IPS-20b (cell line): ENCODE results near the gene TMCO4.
A peak's percentile ranks its signal among the peaks of the same experiment; 100 is the strongest.
"Not testable (repeated sequence)": the region's sequence is repeated elsewhere in the genome, so short reads cannot be mapped to it uniquely, and the experiment has no call there.

Source experiments
- H3K27ac ChIP-seq: one replicate; pipeline ENCODE4 v1.5.1; 2013; ENCODE audit warnings: low read length
- H3K27me3 ChIP-seq: 2 replicates; pipeline ENCODE4 v1.6.1; 2013; ENCODE audit warnings: mild to moderate bottlenecking, low read length, inconsistent platforms; ENCODE audit not compliant: insufficient read depth
- H3K36me3 ChIP-seq: 2 replicates; pipeline ENCODE4 v1.6.1; 2013; ENCODE audit warnings: low read depth, mild to moderate bottlenecking, inconsistent platforms, low read length, moderate library complexity; ENCODE audit not compliant: insufficient read depth
- H3K4me1 ChIP-seq: 2 replicates; pipeline ENCODE4 v1.6.1; 2013; ENCODE audit warnings: mild to moderate bottlenecking, control low read depth, inconsistent platforms, low read length, moderate library complexity; ENCODE audit not compliant: insufficient read depth
- H3K4me3 ChIP-seq: 2 replicates; pipeline ENCODE4 v1.5.1; 2013; ENCODE audit warnings: mild to moderate bottlenecking, low read length, inconsistent platforms
- H3K9ac ChIP-seq: 2 replicates; pipeline ENCODE4 v1.6.1; 2013; ENCODE audit warnings: low read depth, mild to moderate bottlenecking, inconsistent platforms, low read length, moderate library complexity
- H3K9me3 ChIP-seq: 2 replicates; pipeline ENCODE4 v1.6.1; 2013; ENCODE audit warnings: mild to moderate bottlenecking, low read depth, low read length, inconsistent platforms; ENCODE audit not compliant: insufficient read depth

The TMCO4 gene

DNA sequence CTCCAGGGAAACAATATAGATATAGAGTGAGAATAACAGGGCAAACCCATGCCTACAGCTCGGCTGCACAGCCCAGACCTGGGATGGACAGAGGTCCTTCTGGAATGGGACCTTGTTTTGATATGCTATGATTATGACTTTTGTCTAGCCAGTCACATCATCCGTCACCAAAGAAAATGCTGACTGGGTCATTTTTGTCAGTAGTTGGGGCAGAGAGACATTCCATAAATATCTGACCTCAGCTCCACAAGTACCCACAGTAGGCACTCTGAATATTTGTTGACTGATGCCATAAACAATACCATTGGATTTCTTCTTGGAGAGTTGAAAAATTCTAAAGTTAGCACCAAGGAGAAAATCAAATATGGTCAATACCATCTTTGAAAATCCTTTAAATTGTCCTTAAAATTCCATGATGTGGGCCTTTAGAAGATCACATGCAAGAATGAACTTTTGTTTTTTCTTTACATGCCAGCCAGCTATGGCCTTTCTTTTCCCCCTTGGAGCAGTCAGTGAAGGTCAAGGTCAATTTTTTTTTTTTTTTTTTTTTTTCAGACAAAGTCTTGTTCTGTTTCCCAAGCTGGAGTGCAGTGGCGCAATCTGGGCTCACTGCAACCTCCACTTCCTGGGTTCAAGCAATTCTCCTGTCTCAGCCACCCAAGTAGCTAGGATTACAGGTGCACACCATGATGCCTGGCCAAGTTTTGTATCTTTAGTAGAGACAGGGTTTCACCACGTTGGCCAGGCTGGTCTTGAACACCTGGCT, 7.3 kb downstream of the TMCO4 start:
- H3K4me1 ChIP-seq, result peaks cover 1% of the 10 kb centered on the region; the same call in 1 of the 2 replicates
- no peaks in the 10 kb centered on the region for H3K9me3 ChIP-seq
- H3K27ac ChIP-seq, result no peak overlapping the region
- no peak overlapping the region for H3K4me3 ChIP-seq
- no peaks in the 10 kb centered on the region for H3K36me3 ChIP-seq
- H3K9ac ChIP-seq, result no peak overlapping the region
- peaks cover 7% of the 10 kb centered on the region for H3K27me3 ChIP-seq

- H3K4me3 ChIP-seq, H3K9me3 ChIP-seq, H3K27ac ChIP-seq, H3K36me3 ChIP-seq, H3K9ac ChIP-seq: not testable (repeated sequence)
- Histone ChIP-seq H3K4me1 (peaks cover 16% of the 10 kb centered on the region), H3K27me3 (peaks cover 23% of the 10 kb centered on the region)
These were observed 9.4 kb downstream of the TMCO4 start for GRCh38 chr1:19790061-19790975.

DNA sequence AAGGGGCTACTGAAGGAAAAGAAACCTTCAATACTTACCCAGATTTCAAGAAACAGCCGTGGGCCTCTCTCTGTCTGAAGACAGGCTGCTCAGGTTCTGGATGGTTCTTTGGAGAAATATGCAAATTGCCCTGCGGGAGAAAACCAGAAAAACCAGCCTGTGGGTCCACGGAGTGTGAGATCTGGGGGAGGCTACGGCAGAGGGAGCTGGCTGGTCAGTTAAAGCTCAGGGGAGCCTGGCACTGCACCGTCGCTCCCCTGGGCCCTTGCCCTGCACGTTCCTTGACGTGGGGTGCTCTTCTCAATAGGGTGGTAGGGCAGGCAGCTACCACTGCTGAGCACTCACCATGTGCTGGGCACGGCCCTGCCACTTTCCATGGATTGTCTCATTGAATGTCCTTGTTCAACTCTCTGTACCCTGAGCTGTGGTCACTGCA, 12.7 kb downstream of the TMCO4 start:
- Histone ChIP-seq H3K27ac (no peak overlapping the region), H3K9ac (no peak overlapping the region), H3K4me3 (peak overlapping the region; percentile 41), H3K4me1 (peaks cover 16% of the 10 kb centered on the region), H3K36me3 (no peaks in the 10 kb centered on the region), H3K27me3 (peaks cover 43% of the 10 kb centered on the region), H3K9me3 (no peaks in the 10 kb centered on the region)

DNA sequence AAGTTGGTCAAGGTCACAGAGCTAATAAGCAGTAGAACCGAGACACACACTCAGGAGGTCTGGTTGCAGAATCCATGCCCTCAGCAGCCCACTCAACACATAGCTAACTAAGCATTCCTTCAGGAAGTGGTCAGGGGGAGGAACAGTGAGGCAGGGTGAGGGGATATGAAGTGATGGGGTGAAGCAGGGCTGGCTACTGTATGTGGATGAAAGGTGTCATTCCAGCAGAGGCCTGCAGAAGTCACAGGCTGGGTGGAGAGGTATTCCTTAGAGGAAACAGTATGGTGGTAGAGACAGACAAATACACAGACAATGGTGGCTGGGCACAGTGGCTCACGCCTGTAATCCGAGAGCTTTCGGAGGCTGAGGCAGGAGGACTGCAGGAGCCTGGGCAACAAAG, 14.1 kb downstream of the TMCO4 start:
- H3K9me3 ChIP-seq, result no peaks in the 10 kb centered on the region
- no peak overlapping the region for H3K4me3 ChIP-seq
- H3K36me3 ChIP-seq, result no peaks in the 10 kb centered on the region
- peaks cover 56% of the 10 kb centered on the region for H3K27me3 ChIP-seq
- H3K27ac ChIP-seq, result no peak overlapping the region
- H3K9ac ChIP-seq, result no peak overlapping the region
- H3K4me1 ChIP-seq, result peaks cover 16% of the 10 kb centered on the region

GRCh38 chr1:19780267-19780877, 19.3 kb downstream of the TMCO4 start:
- Histone ChIP-seq H3K9ac (no peak overlapping the region), H3K4me3 (no peak overlapping the region), H3K27ac (no peak overlapping the region), H3K4me1 (no peaks in the 10 kb centered on the region), H3K9me3 (no peaks in the 10 kb centered on the region), H3K36me3 (no peaks in the 10 kb centered on the region), H3K27me3 (peaks cover 70% of the 10 kb centered on the region)

GRCh38 chr1:19776933-19777332, 22.8 kb downstream of the TMCO4 start:
- H3K27me3 ChIP-seq, result peaks cover 48% of the 10 kb centered on the region
- no peaks in the 10 kb centered on the region for H3K9me3 ChIP-seq
- H3K4me1 ChIP-seq, result no peaks in the 10 kb centered on the region
- H3K27ac ChIP-seq, result no peak overlapping the region
- no peak overlapping the region for H3K4me3 ChIP-seq
- no peak overlapping the region for H3K9ac ChIP-seq
- H3K36me3 ChIP-seq, result no peaks in the 10 kb centered on the region

GRCh38 chr1:19776287-19776686, 23.4 kb downstream of the TMCO4 start:
- no peak overlapping the region for H3K27ac ChIP-seq
- H3K4me1 ChIP-seq, result no peaks in the 10 kb centered on the region
- H3K36me3 ChIP-seq, result no peaks in the 10 kb centered on the region
- peaks cover 42% of the 10 kb centered on the region for H3K27me3 ChIP-seq
- H3K9ac ChIP-seq, result no peak overlapping the region
- H3K4me3 ChIP-seq, result no peak overlapping the region
- H3K9me3 ChIP-seq, result no peaks in the 10 kb centered on the region

DNA sequence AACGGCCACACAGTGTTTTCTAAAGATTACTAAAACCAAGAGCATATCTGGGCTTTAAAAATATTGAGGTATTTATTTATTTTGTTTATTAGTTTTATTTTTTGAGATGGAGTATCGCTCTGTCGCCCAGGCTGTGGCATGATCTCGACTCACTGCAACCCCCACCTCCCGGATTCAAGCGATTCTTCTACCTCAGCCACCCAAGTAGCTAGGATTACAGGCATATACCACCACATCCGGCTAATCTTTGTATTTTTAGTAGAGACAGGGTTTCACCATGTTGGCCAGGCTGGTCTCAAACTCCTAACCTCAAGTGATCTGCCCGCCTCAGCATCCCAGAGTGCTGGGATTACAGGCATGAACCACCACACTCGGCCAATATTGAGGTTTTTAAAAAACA, 23.9 kb downstream of the TMCO4 start:
- Histone ChIP-seq H3K27ac (no peak overlapping the region), H3K9ac (no peak overlapping the region), H3K36me3 (no peaks in the 10 kb centered on the region), H3K4me1 (no peaks in the 10 kb centered on the region), H3K9me3 (no peaks in the 10 kb centered on the region), H3K4me3 (no peak overlapping the region), H3K27me3 (peaks cover 37% of the 10 kb centered on the region)

DNA sequence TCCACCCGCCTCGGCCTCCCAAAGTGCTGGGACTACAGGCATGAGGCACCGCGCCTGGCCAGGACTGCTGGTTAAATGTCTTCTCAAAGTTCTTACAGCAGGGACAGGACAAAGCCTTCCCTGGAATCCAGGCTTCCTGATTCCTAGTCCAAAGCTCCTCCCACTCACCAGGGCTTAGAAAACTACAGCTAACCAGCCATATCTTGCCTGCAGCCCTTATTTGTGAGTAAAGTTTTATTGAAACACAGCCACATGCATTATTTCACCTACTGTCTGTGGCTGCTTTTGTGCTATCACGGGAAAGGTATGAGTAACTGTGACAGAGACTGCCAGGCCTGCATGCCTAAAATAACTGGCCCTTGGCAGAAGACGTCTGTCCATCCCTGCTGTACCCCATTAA, 24.4 kb downstream of the TMCO4 start:
- peaks cover 32% of the 10 kb centered on the region for H3K27me3 ChIP-seq
- H3K9ac ChIP-seq, result no peak overlapping the region

GRCh38 chr1:19774180-19774785, 25.4 kb downstream of the TMCO4 start:
- peaks cover 22% of the 10 kb centered on the region for H3K27me3 ChIP-seq

More for the DNA sequence above, 24.4 kb downstream of the TMCO4 start:
- H3K27ac ChIP-seq, result no peak overlapping the region
- H3K4me1 ChIP-seq, result no peaks in the 10 kb centered on the region
- no peak overlapping the region for H3K4me3 ChIP-seq
- H3K9me3 ChIP-seq, result no peaks in the 10 kb centered on the region
- H3K36me3 ChIP-seq, result no peaks in the 10 kb centered on the region

GRCh38 chr1:19773485-19773884, 26.2 kb downstream of the TMCO4 start:
- H3K9ac ChIP-seq, result no peak overlapping the region
- H3K4me3 ChIP-seq, result no peak overlapping the region
- H3K27ac ChIP-seq, result no peak overlapping the region
- H3K36me3 ChIP-seq, result no peaks in the 10 kb centered on the region
- peaks cover 7% of the 10 kb centered on the region; the same call in 1 of the 2 replicates for H3K4me1 ChIP-seq
- H3K9me3 ChIP-seq, result no peaks in the 10 kb centered on the region
- peaks cover 14% of the 10 kb centered on the region for H3K27me3 ChIP-seq

More at GRCh38 chr1:19774180-19774785, 25.4 kb downstream of the TMCO4 start:
- Histone ChIP-seq H3K4me1 (peaks cover 3% of the 10 kb centered on the region; the same call in 1 of the 2 replicates), H3K27ac (no peak overlapping the region), H3K4me3 (no peak overlapping the region), H3K36me3 (no peaks in the 10 kb centered on the region), H3K9ac (no peak overlapping the region), H3K9me3 (no peaks in the 10 kb centered on the region)
